Hepatocyte (in vitro differentiated cells): ENCODE measurements around the gene MTMR3. TPM values are rescaled to one million over a fixed set of nuclear protein-coding genes. Genes with fewer than 3 reads are reported as not detected.

Experiments used
- DNase-seq: peaks from one replicate; pipeline ENCODE4 v3.0.0-alpha.2; 2016; ENCODE audit warnings: low spot score
- H2AFZ ChIP-seq: fragments of 200-600 bp; sonication (generic); 2 replicates; pipeline ENCODE4 v1.6.0; 2016; ENCODE audit warnings: antibody characterized with exemption, mild to moderate bottlenecking
- H3K27ac ChIP-seq: fragments of 200-600 bp; sonication (generic); 2 replicates; pipeline ENCODE4 v1.5.1; 2016; ENCODE audit warnings: mild to moderate bottlenecking
- H3K27me3 ChIP-seq: fragments of 200-600 bp; sonication (generic); 2 replicates; pipeline ENCODE4 v1.6.1; 2016
- H3K36me3 ChIP-seq: fragments of 200-600 bp; sonication (generic); replicated peaks from 2 replicates; pipeline ENCODE4 v1.5.1; 2016; ENCODE audit warnings: low read depth; ENCODE audit not compliant: insufficient read depth
- H3K4me1 ChIP-seq: fragments of 200-600 bp; sonication (generic); 2 replicates; pipeline ENCODE4 v1.5.1; 2016; ENCODE audit warnings: mild to moderate bottlenecking, moderate library complexity; ENCODE audit not compliant: insufficient read depth
- H3K4me2 ChIP-seq: fragments of 200-600 bp; sonication (generic); 2 replicates; pipeline ENCODE4 v1.6.0; 2016
- H3K4me3 ChIP-seq: fragments of 200-600 bp; sonication (generic); 2 replicates; pipeline ENCODE4 v1.5.1; 2016; ENCODE audit warnings: mild to moderate bottlenecking
- H3K79me2 ChIP-seq: fragments of 200-600 bp; sonication (generic); 2 replicates; pipeline ENCODE4 v1.6.0; 2017; ENCODE audit warnings: mild to moderate bottlenecking
- H3K9me2 ChIP-seq: fragments of 200-600 bp; sonication (generic); replicated peaks from 2 replicates; pipeline ENCODE4 v1.6.0; 2017; ENCODE audit warnings: mild to moderate bottlenecking; ENCODE audit not compliant: insufficient read depth
- H3K9me3 ChIP-seq: fragments of 200-600 bp; sonication (generic); 2 replicates; pipeline ENCODE4 v1.5.1; 2016; ENCODE audit warnings: low read depth, mild to moderate bottlenecking
- H4K20me1 ChIP-seq: fragments of 200-600 bp; sonication (generic); 2 replicates; pipeline ENCODE4 v1.6.0; 2016; ENCODE audit warnings: mild to moderate bottlenecking; ENCODE audit not compliant: insufficient read depth, poor library complexity, severe bottlenecking
- EZH2 ChIP-seq: fragments of 200-600 bp; sonication (generic); IDR thresholded peaks from 2 replicates; pipeline ENCODE4 v1.6.1; 2016; ENCODE audit warnings: antibody characterized with exemption, mild to moderate bottlenecking, borderline replicate concordance
- EZH2phosphoT487 ChIP-seq: fragments of 200-600 bp; sonication (generic); IDR thresholded peaks from one replicate; pipeline ENCODE4 v1.6.1; 2018; ENCODE audit warnings: antibody characterized with exemption, mild to moderate bottlenecking, low read depth, moderate library complexity; ENCODE audit not compliant: unreplicated experiment, severe bottlenecking
- WGBS: methylation state at CpG from one replicate; pipeline ENCODE4 v1.1.6; 2016; ENCODE audit warnings: low lambda C conversion rate; ENCODE audit errors: missing lambda C conversion rate; 5-methylcytosine and 5-hydroxymethylcytosine counted together
- polyA plus RNA-seq: library from polyadenylated mRNA; unstranded; fragments of >200 nt; fragmentation: Nextera tagmentation; extraction: Ambion mirVana; gene quantifications from 2 replicates; pipeline ENCODE4 v1.2.1, GENCODE V29; 2016
- total RNA-seq: library from RNA; depleted of rRNA; stranded (reverse); fragments of >200 nt; gene quantifications from 2 replicates; pipeline ENCODE4 v1.2.3, GENCODE V29; 2014
- TF ChIP-seq, protein P1 (sequence below): fragments of 200-600 bp; sonication (generic); IDR thresholded peaks from 2 replicates; pipeline ENCODE4 v1.5.1; 2016; ENCODE audit warnings: antibody characterized with exemption, mild to moderate bottlenecking; ENCODE audit not compliant: poor library complexity

MTMR3 gene
- total and polyA plus RNA-seq, 2 experiments from 2014 or later, result 16.2 to 42.7 TPM

DNA sequence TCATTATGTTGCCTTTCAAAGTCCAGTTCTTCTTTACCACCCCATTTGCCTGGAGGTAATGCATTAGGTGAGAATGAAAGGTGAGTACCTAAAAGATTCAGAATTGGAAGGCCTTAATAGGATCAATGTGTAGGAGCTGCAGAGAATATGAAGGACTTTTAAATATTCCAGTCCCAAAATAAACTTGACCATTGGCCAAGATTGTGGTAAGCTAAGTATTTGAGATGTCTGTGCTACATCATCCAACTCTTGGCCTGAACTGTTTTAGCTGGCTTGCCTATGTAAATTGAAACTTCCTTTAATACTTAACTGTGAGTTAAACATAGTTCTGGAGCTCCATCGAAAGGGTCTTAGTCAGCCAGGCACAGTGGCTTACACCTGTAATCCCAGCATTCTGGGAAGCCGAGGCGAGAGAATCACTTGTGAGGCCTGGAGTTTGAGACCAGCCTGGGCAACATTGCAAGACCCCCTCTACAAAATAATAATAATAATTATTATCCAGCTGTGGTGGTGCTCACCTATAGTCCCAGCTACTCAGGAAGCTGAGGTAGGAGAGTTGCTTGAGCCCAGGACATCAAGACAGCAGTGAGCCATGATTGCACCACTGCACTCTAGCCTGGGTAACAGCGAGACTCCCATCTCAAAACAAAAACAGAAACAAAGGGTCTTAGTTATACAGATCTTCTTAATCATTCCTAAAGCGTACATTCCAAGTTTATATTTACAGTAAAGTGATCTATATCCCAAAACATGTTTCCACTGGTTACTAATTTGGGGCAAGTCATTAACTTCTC lies 29.8 kb downstream of the MTMR3 start:
- Histone ChIP-seq H3K27me3 (no peaks in the 10 kb centered on the region), H2AFZ (no peak overlapping the region), H3K9me2 (no peaks in the 10 kb centered on the region), H3K9me3 (no peaks in the 10 kb centered on the region), H4K20me1 (peaks cover 83% of the 10 kb centered on the region), H3K4me2 (peak overlapping the region; percentile 11), H3K36me3 (no peaks in the 10 kb centered on the region), H3K4me3 (no peak overlapping the region), H3K27ac (no peak overlapping the region), H3K4me1 (peaks cover 48% of the 10 kb centered on the region), H3K79me2 (peaks cover 96% of the 10 kb centered on the region)
- DNase-seq, result peak; percentile 9
- 70% methylated on average over 5 of the region's 5 CpGs for WGBS
- no peak for TF ChIP-seq EZH2phosphoT487
- no peak for TF ChIP-seq EZH2
- TF ChIP-seq, protein P1, sequence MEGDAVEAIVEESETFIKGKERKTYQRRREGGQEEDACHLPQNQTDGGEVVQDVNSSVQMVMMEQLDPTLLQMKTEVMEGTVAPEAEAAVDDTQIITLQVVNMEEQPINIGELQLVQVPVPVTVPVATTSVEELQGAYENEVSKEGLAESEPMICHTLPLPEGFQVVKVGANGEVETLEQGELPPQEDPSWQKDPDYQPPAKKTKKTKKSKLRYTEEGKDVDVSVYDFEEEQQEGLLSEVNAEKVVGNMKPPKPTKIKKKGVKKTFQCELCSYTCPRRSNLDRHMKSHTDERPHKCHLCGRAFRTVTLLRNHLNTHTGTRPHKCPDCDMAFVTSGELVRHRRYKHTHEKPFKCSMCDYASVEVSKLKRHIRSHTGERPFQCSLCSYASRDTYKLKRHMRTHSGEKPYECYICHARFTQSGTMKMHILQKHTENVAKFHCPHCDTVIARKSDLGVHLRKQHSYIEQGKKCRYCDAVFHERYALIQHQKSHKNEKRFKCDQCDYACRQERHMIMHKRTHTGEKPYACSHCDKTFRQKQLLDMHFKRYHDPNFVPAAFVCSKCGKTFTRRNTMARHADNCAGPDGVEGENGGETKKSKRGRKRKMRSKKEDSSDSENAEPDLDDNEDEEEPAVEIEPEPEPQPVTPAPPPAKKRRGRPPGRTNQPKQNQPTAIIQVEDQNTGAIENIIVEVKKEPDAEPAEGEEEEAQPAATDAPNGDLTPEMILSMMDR, result no peak

DNA sequence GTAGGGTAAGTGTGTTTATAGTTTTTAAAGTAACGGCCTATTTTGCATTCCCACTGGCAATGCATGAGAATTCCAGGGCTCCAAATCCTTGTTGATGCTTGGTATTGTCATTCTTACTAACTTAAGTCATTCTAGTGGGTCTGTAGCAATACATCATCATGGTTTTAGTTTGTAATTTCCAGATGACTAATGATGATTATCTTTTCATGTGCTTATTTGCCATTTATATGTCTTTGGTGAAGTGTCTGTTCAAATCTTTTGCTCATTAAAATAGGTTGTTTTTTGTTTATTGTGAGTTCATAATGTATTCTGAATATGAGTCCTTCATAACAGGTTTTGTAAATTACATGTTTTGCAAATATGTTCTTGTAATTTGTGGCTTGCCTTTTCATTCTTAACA lies 31.2 kb downstream of the MTMR3 start:
- TF ChIP-seq, protein P1, result no peak
- TF ChIP-seq EZH2, result no peak
- TF ChIP-seq EZH2phosphoT487, result no peak
- no peak overlapping the region for H3K4me2 ChIP-seq
- H3K9me3 ChIP-seq, result no peaks in the 10 kb centered on the region
- peaks cover 86% of the 10 kb centered on the region for H4K20me1 ChIP-seq
- no peak overlapping the region for H3K4me3 ChIP-seq
- peak; percentile 10 for DNase-seq
- H3K9me2 ChIP-seq, result no peaks in the 10 kb centered on the region
- H2AFZ ChIP-seq, result no peak overlapping the region
- peaks cover 100% of the 10 kb centered on the region for H3K79me2 ChIP-seq
- no peaks in the 10 kb centered on the region for H3K36me3 ChIP-seq
- 61% methylated on average over 1 of the region's 1 CpG for WGBS
- no peaks in the 10 kb centered on the region for H3K27me3 ChIP-seq
- peak overlapping the region; percentile 17 for H3K27ac ChIP-seq
- peaks cover 39% of the 10 kb centered on the region for H3K4me1 ChIP-seq

GRCh38 chr22:29914991-29915533 lies 32.1 kb downstream of the MTMR3 start:
- Histone ChIP-seq H3K9me3 (no peaks in the 10 kb centered on the region), H4K20me1 (peaks cover 89% of the 10 kb centered on the region), H3K4me1 (peaks cover 39% of the 10 kb centered on the region), H3K27me3 (no peaks in the 10 kb centered on the region), H3K4me3 (no peak overlapping the region), H3K9me2 (no peaks in the 10 kb centered on the region), H3K27ac (peak overlapping the region; percentile 17), H3K4me2 (no peak overlapping the region), H2AFZ (no peak overlapping the region), H3K79me2 (peaks cover 100% of the 10 kb centered on the region), H3K36me3 (no peaks in the 10 kb centered on the region)
- TF ChIP-seq EZH2 (no peak), EZH2phosphoT487 (no peak)
- TF ChIP-seq, protein P1, result no peak
- no peak for DNase-seq
- WGBS, result 95% methylated on average over 4 of the region's 4 CpGs
